Left lung (tissue), 10 donors: Measurements from ENCODE around the gene KHNYN. TPM values are rescaled to one million over a fixed set of nuclear protein-coding genes. Genes with fewer than 3 reads are reported as not detected.

Experiments
- ATAC-seq: fragments of 200-7000 bp; cut with Tn5 transposase; one replicate; pipeline ENCODE4 v1.9.1; 2020; ENCODE audit warnings: moderate library complexity
- DNase-seq, 4 donors: peaks; one replicate each; pipeline ENCODE4 v3.0.0-alpha.2; 2013 to 2020
- H3K27ac ChIP-seq, 2 donors: fragments of 200-600 bp; sonication (generic) in 1 of 2; one replicate each; pipeline versions ENCODE4 v1.5.0 to v1.8.0; 2020 to 2021
- H3K27me3 ChIP-seq, 2 donors: fragments of 200-600 bp; sonication (generic) in 1 of 2; one replicate each; pipeline versions ENCODE4 v1.5.0 to v1.8.0; 2020 to 2021
- H3K36me3 ChIP-seq, 2 donors: fragments of 200-600 bp; sonication (generic) in 1 of 2; one replicate each; pipeline versions ENCODE4 v1.5.0 to v1.8.0; 2020 to 2021
- H3K4me1 ChIP-seq, 2 donors: fragments of 200-600 bp; one replicate each; pipeline ENCODE4 v1.8.0; 2021
- H3K4me3 ChIP-seq, 2 donors: fragments of 200-600 bp; sonication (generic) in 1 of 2; one replicate each; pipeline versions ENCODE4 v1.5.0 to v1.8.0; 2020 to 2021; ENCODE audit warnings: mild to moderate bottlenecking in 1 of 2
- H3K9me3 ChIP-seq, 2 donors: fragments of 200-600 bp; sonication (generic) in 1 of 2; one replicate each; pipeline versions ENCODE4 v1.5.0 to v1.8.0; 2020 to 2021
- intact Hi-C, 2 donors: fragments of 100-400 bp; cut with DNase I; formaldehyde crosslinking; loops; one replicate each; pipeline versions ENCODE4 v1.11.2 to v1.14.2; 2022
- polyA plus RNA-seq, 6 donors: library from polyadenylated mRNA; unstranded; fragments of 120-200 nt; gene quantifications; one replicate each; pipeline ENCODE4 v1.2.1, GENCODE V29; 2013; ENCODE audit not compliant: insufficient read length in 6 of 6
- total RNA-seq, 2 donors: library from RNA; stranded (reverse); fragmentation: NEBNext Ultra II Directional; extraction: Animal tissue kit (Norgen Biotek cat#: 25700); gene quantifications; one replicate each; pipeline ENCODE4 v1.2.1, GENCODE V29; 2021
- TF ChIP-seq, protein P1 (sequence below), 2 donors: fragments of 200-600 bp; sonication (generic) in 1 of 2; IDR thresholded peaks; one replicate each; pipeline versions ENCODE4 v1.5.0 to v1.8.0; 2021; ENCODE audit warnings: antibody characterized with exemption in 2 of 2
- donor health status: DM: no; HTN: yes; CAD: no.
- donor health status: DM: no; HTN: no; CAD: no.

The KHNYN gene
- total and polyA plus RNA-seq, 8 donors: 46.8 to 56.6 (median 49.7) TPM

DNA sequence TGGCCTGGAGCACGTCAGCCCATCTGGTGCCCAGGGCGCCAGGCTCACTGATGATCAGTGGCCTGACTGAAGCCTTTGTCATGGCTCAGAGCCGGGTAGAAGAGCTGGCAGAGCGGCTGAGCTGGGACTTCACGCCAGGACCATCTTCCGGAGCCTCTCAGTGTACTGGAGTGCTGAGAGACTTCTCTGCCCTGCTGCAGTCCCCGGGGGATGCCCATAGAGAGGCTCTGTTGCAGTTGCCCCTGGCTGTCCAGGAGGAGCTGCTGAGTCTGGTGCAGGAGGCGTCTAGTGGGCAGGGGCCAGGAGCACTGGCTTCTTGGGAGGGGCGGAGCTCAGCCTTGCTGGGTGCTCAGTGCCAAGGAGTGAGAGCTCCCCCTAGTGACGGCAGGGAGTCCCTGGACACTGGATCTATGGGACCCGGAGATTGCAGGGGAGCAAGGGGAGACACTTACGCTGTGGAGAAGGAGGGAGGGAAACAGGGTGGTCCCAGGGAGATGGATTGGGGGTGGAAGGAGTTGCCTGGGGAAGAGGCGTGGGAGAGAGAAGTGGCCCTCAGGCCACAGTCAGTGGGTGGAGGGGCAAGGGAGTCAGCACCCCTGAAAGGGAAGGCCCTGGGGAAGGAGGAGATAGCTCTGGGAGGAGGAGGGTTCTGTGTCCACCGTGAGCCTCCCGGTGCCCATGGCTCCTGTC, 2.0 kb downstream of the KHNYN start:
- peak; percentile 74 to 94 (median 92) for DNase-seq
- peak; percentile 81 for ATAC-seq
- H3K4me3 ChIP-seq: peak overlapping the region; percentile 83 to 90
- no peaks in the 10 kb centered on the region for H3K27me3 ChIP-seq
- TF ChIP-seq, protein P1, sequence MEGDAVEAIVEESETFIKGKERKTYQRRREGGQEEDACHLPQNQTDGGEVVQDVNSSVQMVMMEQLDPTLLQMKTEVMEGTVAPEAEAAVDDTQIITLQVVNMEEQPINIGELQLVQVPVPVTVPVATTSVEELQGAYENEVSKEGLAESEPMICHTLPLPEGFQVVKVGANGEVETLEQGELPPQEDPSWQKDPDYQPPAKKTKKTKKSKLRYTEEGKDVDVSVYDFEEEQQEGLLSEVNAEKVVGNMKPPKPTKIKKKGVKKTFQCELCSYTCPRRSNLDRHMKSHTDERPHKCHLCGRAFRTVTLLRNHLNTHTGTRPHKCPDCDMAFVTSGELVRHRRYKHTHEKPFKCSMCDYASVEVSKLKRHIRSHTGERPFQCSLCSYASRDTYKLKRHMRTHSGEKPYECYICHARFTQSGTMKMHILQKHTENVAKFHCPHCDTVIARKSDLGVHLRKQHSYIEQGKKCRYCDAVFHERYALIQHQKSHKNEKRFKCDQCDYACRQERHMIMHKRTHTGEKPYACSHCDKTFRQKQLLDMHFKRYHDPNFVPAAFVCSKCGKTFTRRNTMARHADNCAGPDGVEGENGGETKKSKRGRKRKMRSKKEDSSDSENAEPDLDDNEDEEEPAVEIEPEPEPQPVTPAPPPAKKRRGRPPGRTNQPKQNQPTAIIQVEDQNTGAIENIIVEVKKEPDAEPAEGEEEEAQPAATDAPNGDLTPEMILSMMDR (IDR thresholded peaks at IDR 0.05): peak; percentile 86 to 94
- peaks cover 23 to 45% of the 10 kb centered on the region in 2 donors for H3K4me1 ChIP-seq
- H3K9me3 ChIP-seq: no peaks in the 10 kb centered on the region
- intact Hi-C loops: loop anchor here (5.0 to 10.0 kb wide), 3 partner anchors 64 to 99 kb away; partner anchors contain the start of genes ADCY4 (in 1 of the 2), NFATC4 (in 1 of the 2) and RIPK3 (in 1 of the 2)
- peak overlapping the region; percentile 96 to 97 for H3K27ac ChIP-seq
- peaks cover 0 to 38% of the 10 kb centered on the region in 2 donors for H3K36me3 ChIP-seq

DNA sequence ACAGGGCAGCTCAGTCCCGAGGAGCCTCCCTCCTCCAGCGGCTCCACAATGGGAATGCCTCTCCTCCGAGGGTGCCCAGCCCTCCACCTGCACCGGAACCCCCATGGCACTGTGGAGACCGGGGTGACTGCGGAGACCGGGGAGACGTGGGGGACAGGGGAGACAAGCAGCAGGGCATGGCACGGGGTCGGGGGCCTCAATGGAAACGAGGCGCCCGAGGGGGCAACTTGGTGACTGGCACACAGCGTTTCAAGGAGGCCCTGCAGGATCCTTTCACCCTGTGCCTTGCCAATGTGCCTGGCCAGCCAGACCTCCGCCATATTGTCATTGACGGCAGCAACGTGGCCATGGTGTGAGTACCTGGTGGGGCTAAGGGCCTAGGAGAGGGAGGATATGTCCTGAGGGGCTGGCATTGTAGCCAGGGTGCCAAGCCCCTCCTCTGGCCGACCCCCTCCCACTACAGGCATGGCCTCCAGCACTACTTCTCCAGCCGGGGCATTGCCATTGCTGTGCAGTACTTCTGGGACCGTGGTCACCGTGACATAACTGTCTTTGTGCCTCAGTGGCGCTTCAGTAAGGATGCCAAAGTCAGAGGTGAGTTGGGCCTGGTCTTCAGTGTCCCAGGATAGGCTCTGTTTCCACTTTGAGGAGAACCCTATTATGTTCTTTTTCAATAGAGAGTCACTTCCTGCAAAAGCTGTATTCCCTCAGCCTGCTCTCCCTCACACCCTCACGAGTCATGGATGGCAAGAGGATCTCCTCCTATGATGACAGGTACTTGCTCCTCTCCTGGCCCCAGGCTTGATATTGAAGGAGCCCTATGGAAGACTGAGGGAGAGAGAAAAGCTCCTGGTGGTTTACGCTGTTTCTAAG, 2.7 kb downstream of the KHNYN start:
- Histone ChIP-seq H3K9me3 (no peaks in the 10 kb centered on the region), H3K36me3 (peaks cover 0 to 46% of the 10 kb centered on the region in 2 donors), H3K4me1 (peaks cover 31 to 53% of the 10 kb centered on the region in 2 donors), H3K27me3 (no peaks in the 10 kb centered on the region), H3K4me3 (peak overlapping the region in 1 of 2 donors; percentile 90), H3K27ac (no peak overlapping the region)
- ATAC-seq: no peak
- TF ChIP-seq, protein P1 (IDR thresholded peaks at IDR 0.05): no peak
- DNase-seq: peak in 1 of 4 donors; percentile 79
- intact Hi-C loops: loop anchor here (5.0 to 10.0 kb wide), 3 partner anchors 65 to 100 kb away; partner anchors contain the start of genes ADCY4 (in 1 of the 2), NFATC4 (in 1 of the 2) and RIPK3 (in 1 of the 2)

DNA sequence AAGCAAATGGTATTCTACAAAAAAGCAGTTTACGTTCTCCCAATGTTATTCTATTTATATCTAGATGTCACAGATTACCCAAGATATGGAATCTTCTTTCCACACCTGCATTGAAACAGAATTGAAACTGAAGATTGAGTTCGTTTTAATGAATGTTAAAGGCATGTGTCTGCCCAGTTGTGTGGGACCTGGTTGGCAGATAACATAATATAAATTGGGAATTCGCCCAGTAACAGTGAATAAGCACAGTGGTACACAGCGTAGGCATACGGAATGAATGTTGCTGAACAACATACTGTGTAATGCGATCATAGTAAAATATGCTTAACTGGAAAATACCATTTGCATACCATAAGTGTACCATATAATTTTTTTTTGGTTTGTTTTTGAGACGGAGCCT, 4.3 kb downstream of the KHNYN start:
- TF ChIP-seq, protein P1 (IDR thresholded peaks at IDR 0.05): no peak
- no peak for ATAC-seq

DNA sequence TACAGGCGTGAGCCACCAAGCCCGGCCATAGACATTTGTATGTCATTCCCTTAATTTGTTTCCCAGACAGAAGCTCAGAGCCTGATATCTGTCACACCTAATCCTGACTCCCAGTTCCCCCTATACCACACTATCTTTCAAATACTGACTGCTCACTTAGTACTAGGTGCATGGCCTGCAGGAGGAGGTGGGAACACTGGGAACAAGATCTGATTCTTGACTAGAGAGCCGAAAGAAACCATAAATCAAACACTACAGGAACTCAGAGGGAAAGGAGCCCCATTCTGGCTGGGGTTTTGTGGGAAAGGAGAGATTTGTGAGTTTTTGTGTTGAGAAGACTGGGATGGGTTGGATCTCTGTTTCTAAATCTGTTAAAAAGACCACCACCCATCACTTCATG, 4.9 kb downstream of the KHNYN start:
- Histone ChIP-seq H3K27me3 (no peaks in the 10 kb centered on the region), H3K9me3 (no peaks in the 10 kb centered on the region), H3K4me3 (no peak overlapping the region), H3K36me3 (peaks cover 0 to 68% of the 10 kb centered on the region in 2 donors), H3K4me1 (peaks cover 25 to 61% of the 10 kb centered on the region in 2 donors), H3K27ac (peak overlapping the region in 1 of 2 donors; percentile 69)
- no peak for ATAC-seq
- no peak for DNase-seq
- intact Hi-C loops: loop anchor here (5.0 to 10.0 kb wide), 3 partner anchors 67 to 102 kb away; partner anchors contain the start of genes ADCY4 (in 1 of the 2), NFATC4 (in 1 of the 2) and RIPK3 (in 1 of the 2)
- TF ChIP-seq, protein P1 (IDR thresholded peaks at IDR 0.05): no peak

More for the DNA sequence above, 4.3 kb downstream of the KHNYN start:
- peaks cover 0 to 61% of the 10 kb centered on the region in 2 donors for H3K36me3 ChIP-seq
- no peak for DNase-seq
- no peaks in the 10 kb centered on the region for H3K9me3 ChIP-seq
- no peak overlapping the region for H3K4me3 ChIP-seq
- no peaks in the 10 kb centered on the region for H3K27me3 ChIP-seq
- no peak overlapping the region for H3K27ac ChIP-seq
- peaks cover 31 to 62% of the 10 kb centered on the region in 2 donors for H3K4me1 ChIP-seq
- intact Hi-C loops: loop anchor here (5.0 to 10.0 kb wide), 3 partner anchors 67 to 102 kb away; partner anchors contain the start of genes ADCY4 (in 1 of the 2), NFATC4 (in 1 of the 2) and RIPK3 (in 1 of the 2)
